ENCODE data around the gene SP6. TPM values are rescaled to one million over a fixed set of nuclear protein-coding genes. Genes with fewer than 3 reads are reported as not detected.

The SP6 gene
- total and polyA plus RNA-seq, 2 of the 4 experiments (the other 2 are of a cell fraction) = under 0.01 to 0.31 TPM

GRCh38 chr17:47879028-47879585 lies 28.1 kb upstream of the SP6 start:
- no peak overlapping the region for H2BK120ac ChIP-seq (ENCODE audit: low read depth, low read length)
- H2AK5ac ChIP-seq (ENCODE audit: low read depth, low read length) = no peak overlapping the region
- WGBS, 2 experiments (ENCODE audit: extremely low coverage in 2 of 2, insufficient read length in 1 of 2) = no CpG with 5 or more reads among the region's 2 CpGs
- H3K9ac ChIP-seq (ENCODE audit: low read depth, low read length) = no peak overlapping the region
- in situ Hi-C loops (cut with MboI; ENCODE audit: low sequenced_read_pairs) = no loop called here
- no peak overlapping the region for H3K27ac ChIP-seq (ENCODE audit: insufficient read depth, low read length)
- no peak overlapping the region for H3K4ac ChIP-seq (ENCODE audit: low read depth, low read length)
- no peaks in the 10 kb centered on the region for H3K36me3 ChIP-seq (ENCODE audit: control insufficient read depth, insufficient read depth, low read length)
- no peak overlapping the region for H3K14ac ChIP-seq (replicated peaks; ENCODE audit: low read depth, low read length)
- no peak overlapping the region for H4K5ac ChIP-seq (ENCODE audit: low read depth, low read length)
- DNase-seq (peak; percentile 78), ATAC-seq (ENCODE audit: low read depth) (peak; percentile 24; the same call in 1 of the 2 replicates)
- H3K4me3 ChIP-seq (ENCODE audit: insufficient read depth, low read depth, low read length) = no peak overlapping the region
- ChIA-PET CTCF (interaction anchor here (1.0 kb wide), 1 partner anchor 38 kb away, joined by 3 read pairs; the partner anchor contains the start of gene SCRN2), POLR2A (ENCODE audit: unreplicated experiment) (no interaction called here)
- no peak for TF ChIP-seq CEBPB (IDR thresholded peaks at IDR 0.05; ENCODE audit: low read depth, low read length)
- no peak for TF ChIP-seq CHD1 (IDR thresholded peaks at IDR 0.05; ENCODE audit: low read depth, low read length)
- TF ChIP-seq, protein P1, sequence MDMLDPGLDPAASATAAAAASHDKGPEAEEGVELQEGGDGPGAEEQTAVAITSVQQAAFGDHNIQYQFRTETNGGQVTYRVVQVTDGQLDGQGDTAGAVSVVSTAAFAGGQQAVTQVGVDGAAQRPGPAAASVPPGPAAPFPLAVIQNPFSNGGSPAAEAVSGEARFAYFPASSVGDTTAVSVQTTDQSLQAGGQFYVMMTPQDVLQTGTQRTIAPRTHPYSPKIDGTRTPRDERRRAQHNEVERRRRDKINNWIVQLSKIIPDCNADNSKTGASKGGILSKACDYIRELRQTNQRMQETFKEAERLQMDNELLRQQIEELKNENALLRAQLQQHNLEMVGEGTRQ (IDR thresholded peaks at IDR 0.05; ENCODE audit: low read depth, low read length) = no peak
- TF ChIP-seq CTCF (conservative IDR thresholded peaks at IDR 0.05; ENCODE audit: low read depth, low read length) = no peak
- no peak for TF ChIP-seq MXI1 (IDR thresholded peaks at IDR 0.05; ENCODE audit: borderline replicate concordance, low read depth, low read length)
- no peaks in the 10 kb centered on the region for H3K9me1 ChIP-seq (ENCODE audit: insufficient read depth, low read length)
- peaks cover 9% of the 10 kb centered on the region for H3K27me3 ChIP-seq (ENCODE audit: control insufficient read depth, insufficient read depth, low read length)
- no peak overlapping the region for H3K4me2 ChIP-seq (ENCODE audit: low read depth, low read length)
- no TSS peak for BruUV-seq (replicated peaks)
- H2AK9ac ChIP-seq (replicated peaks; ENCODE audit: low read depth, low read length, poor library complexity) = no peak overlapping the region
- H2BK15ac ChIP-seq (ENCODE audit: low read depth, low read length) = no peak overlapping the region
- dilution Hi-C loops (cut with HindIII; ENCODE audit: low sequenced_read_pairs, unreplicated experiment) = no loop called here
- no peak overlapping the region for H3K56ac ChIP-seq (ENCODE audit: extremely low read depth, insufficient read depth, low read length)
- H3K18ac ChIP-seq (ENCODE audit: low read depth, low read length) = no peak overlapping the region
- intact Hi-C loops (cut with micrococcal nuclease) = no loop called here
- H2BK20ac ChIP-seq (ENCODE audit: low read depth, low read length) = no peak overlapping the region
- no peak overlapping the region for H3K23ac ChIP-seq (ENCODE audit: low read depth, low read length)
- H2AFZ ChIP-seq (replicated peaks; ENCODE audit: low read length, poor library complexity) = peak overlapping the region; percentile 2
- H3K4me1 ChIP-seq (ENCODE audit: control insufficient read depth, insufficient read depth, low read length) = peaks cover 17% of the 10 kb centered on the region
- H4K8ac ChIP-seq (ENCODE audit: low read depth in 2 of 2, low read length in 2 of 2) = no peak overlapping the region
- H3K79me1 ChIP-seq (ENCODE audit: low read depth in 1 of 2, low read length in 2 of 2) = no peaks in the 10 kb centered on the region
- H4K91ac ChIP-seq (ENCODE audit: insufficient read depth, low read depth, low read length) = no peak overlapping the region
- H4K20me1 ChIP-seq (ENCODE audit: insufficient read depth, low read length) = no peaks in the 10 kb centered on the region
- no peak overlapping the region for H2BK5ac ChIP-seq (ENCODE audit: low read depth, low read length, poor library complexity, severe bottlenecking)
- no peaks in the 10 kb centered on the region for H3K9me3 ChIP-seq (ENCODE audit: control insufficient read depth, insufficient read depth, low read length)
